Body of pancreas (tissue), 4 donors: ENCODE measurements around the gene PLA2G7. TPM values are rescaled to one million over a fixed set of nuclear protein-coding genes. Genes with fewer than 3 reads are reported as not detected.

Experiments used
- ATAC-seq: fragments of 150-250 bp; one replicate; pipeline ENCODE4 v1.9.1; 2016
- DNase-seq, 4 donors: peaks; one replicate each; pipeline ENCODE4 v3.0.0-alpha.2; 2019
- H3K27ac ChIP-seq, 4 donors: fragments of 200-600 bp; sonication (generic); 1 replicate in 3 of 4; 2 replicates in 1 of 4; pipeline versions ENCODE4 v1.5.1 to v1.6.1; 2016 to 2019; ENCODE audit warnings: mild to moderate bottlenecking in 1 of 4, mixed read lengths in 1 of 4, moderate library complexity in 1 of 4
- H3K27me3 ChIP-seq, 2 donors: fragments of 200-600 bp; sonication (generic); one replicate each; pipeline ENCODE4 v1.6.0; 2016; ENCODE audit warnings: mild to moderate bottlenecking in 1 of 2
- H3K36me3 ChIP-seq, 2 donors: fragments of 200-600 bp; sonication (generic); replicated peaks in 1 of 2; 2 replicates each; pipeline ENCODE4 v1.5.1; 2016; ENCODE audit warnings: low read depth in 2 of 2; ENCODE audit not compliant: insufficient read depth in 1 of 2
- H3K4me1 ChIP-seq: fragments of 200-600 bp; sonication (generic); one replicate; pipeline ENCODE4 v1.6.0; 2016
- H3K4me3 ChIP-seq, 2 donors: fragments of 200-600 bp; sonication (generic); 1 replicate in 1 of 2; 2 replicates in 1 of 2; pipeline ENCODE4 v1.5.1; 2016 to 2019
- H3K9me3 ChIP-seq, 3 donors: fragments of 200-600 bp; sonication (generic); 1 replicate in 2 of 3; 2 replicates in 1 of 3; pipeline ENCODE4 v1.5.1; 2016
- POLR2A ChIP-seq, 3 donors: fragments of 450-650 bp; IDR thresholded peaks; one replicate each; pipeline ENCODE4 v1.6.1; 2016; ENCODE audit warnings: antibody characterized with exemption in 3 of 3, mild to moderate bottlenecking in 2 of 3
- WGBS, 2 donors: methylation state at CpG; one replicate each; pipeline ENCODE4 v1.1.5; 2017; 5-methylcytosine and 5-hydroxymethylcytosine counted together
- intact Hi-C: fragments of 100-400 bp; cut with DNase I; formaldehyde crosslinking; loops from one replicate; pipeline ENCODE4 v1.15.1; 2023
- total RNA-seq, 2 donors: library from RNA; depleted of rRNA; stranded (reverse); fragments of >200 nt; gene quantifications; one replicate each; pipeline ENCODE4 v1.1.0, GENCODE V29; 2016
- TF ChIP-seq, protein P1 (sequence below), 7 experiments: fragments of 450-650 bp in 4 of 7; fragments of 200-600 bp in 3 of 7; sonication (generic) in 3 of 7; IDR thresholded peaks; one replicate each; pipeline ENCODE4 v1.5.1; 2016 to 2019; ENCODE audit warnings: antibody characterized with exemption in 7 of 7

The PLA2G7 gene
- total RNA-seq, 2 donors from 2014 or later, result 0.78 TPM; not detected in 1

DNA sequence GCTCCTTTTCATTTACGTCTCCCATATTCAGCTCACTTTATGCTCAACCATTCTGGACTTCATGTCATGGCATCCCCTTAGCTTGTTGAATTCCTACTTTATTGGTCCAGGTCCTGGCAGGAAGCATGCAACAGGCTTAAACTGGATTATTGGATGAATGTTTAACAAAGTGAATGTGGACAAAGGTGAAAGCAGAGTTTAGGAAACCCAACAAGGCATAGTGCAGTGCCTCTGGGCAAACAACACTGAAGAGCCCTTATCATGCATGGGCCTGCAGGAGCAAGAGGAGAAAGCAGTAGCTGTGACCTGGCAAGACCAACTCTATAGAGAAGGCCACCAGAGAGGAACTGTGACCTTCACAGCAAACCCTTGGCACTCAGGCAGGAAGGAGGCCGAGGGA, 6.3 kb upstream of the PLA2G7 start:
- H3K27me3 ChIP-seq, result no peaks in the 10 kb centered on the region
- DNase-seq (no peak), ATAC-seq (no peak)
- H3K4me3 ChIP-seq, result no peak overlapping the region
- no peaks in the 10 kb centered on the region for H3K9me3 ChIP-seq
- intact Hi-C loops, result no loop called here
- no peaks in the 10 kb centered on the region for H3K36me3 ChIP-seq
- no peak for TF ChIP-seq POLR2A (IDR thresholded peaks at IDR 0.05)
- TF ChIP-seq, protein P1, sequence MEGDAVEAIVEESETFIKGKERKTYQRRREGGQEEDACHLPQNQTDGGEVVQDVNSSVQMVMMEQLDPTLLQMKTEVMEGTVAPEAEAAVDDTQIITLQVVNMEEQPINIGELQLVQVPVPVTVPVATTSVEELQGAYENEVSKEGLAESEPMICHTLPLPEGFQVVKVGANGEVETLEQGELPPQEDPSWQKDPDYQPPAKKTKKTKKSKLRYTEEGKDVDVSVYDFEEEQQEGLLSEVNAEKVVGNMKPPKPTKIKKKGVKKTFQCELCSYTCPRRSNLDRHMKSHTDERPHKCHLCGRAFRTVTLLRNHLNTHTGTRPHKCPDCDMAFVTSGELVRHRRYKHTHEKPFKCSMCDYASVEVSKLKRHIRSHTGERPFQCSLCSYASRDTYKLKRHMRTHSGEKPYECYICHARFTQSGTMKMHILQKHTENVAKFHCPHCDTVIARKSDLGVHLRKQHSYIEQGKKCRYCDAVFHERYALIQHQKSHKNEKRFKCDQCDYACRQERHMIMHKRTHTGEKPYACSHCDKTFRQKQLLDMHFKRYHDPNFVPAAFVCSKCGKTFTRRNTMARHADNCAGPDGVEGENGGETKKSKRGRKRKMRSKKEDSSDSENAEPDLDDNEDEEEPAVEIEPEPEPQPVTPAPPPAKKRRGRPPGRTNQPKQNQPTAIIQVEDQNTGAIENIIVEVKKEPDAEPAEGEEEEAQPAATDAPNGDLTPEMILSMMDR (IDR thresholded peaks at IDR 0.05), result no peak
- H3K27ac ChIP-seq, result no peak overlapping the region
- no peaks in the 10 kb centered on the region for H3K4me1 ChIP-seq
- 84 to 100% methylated on average over 2 of the region's 2 CpGs for WGBS, 2 donors

GRCh38 chr6:46736906-46737305, 1.7 kb upstream of the PLA2G7 start:
- Histone ChIP-seq H3K4me3 (no peak overlapping the region), H3K27me3 (peaks cover 0 to 7% of the 10 kb centered on the region in 2 donors), H3K9me3 (no peaks in the 10 kb centered on the region), H3K4me1 (peaks cover 15% of the 10 kb centered on the region), H3K27ac (no peak overlapping the region), H3K36me3 (no peaks in the 10 kb centered on the region)
- ATAC-seq, result no peak
- intact Hi-C loops, result no loop called here
- no peak for DNase-seq
- TF ChIP-seq POLR2A (IDR thresholded peaks at IDR 0.05), result no peak
- TF ChIP-seq, protein P1 (IDR thresholded peaks at IDR 0.05), result no peak

DNA sequence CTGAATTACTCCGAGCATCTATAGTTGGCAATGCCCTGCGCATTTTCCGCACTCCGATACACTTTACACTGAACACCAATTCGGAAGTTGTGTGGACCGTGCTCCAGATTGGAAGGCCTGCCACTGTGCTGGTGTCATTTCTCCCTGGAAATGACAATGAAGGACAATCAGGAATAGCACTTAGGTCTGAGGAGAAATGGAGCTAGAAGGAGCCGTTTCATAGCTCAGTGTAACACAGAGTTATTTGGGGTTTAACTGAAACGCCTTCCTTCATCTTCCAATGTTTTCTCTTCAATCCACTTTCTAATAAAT, 501 bp upstream of the PLA2G7 start:
- intact Hi-C loops, result no loop called here
- Histone ChIP-seq H3K27ac (no peak overlapping the region), H3K27me3 (peaks cover 0 to 7% of the 10 kb centered on the region in 2 donors), H3K9me3 (no peaks in the 10 kb centered on the region), H3K4me1 (peaks cover 15% of the 10 kb centered on the region), H3K36me3 (no peaks in the 10 kb centered on the region), H3K4me3 (no peak overlapping the region)
- WGBS, 2 donors, result 17 to 21% methylated on average over 8 of the region's 8 CpGs
- TF ChIP-seq, protein P1 (IDR thresholded peaks at IDR 0.05), result no peak
- ATAC-seq (no peak), DNase-seq (no peak)

GRCh38 chr6:46733341-46733801, 1.8 kb downstream of the PLA2G7 start:
- intact Hi-C loops, result no loop called here
- Histone ChIP-seq H3K9me3 (no peaks in the 10 kb centered on the region), H3K4me1 (peaks cover 15% of the 10 kb centered on the region), H3K27me3 (peaks cover 0 to 7% of the 10 kb centered on the region in 2 donors), H3K27ac (no peak overlapping the region), H3K36me3 (no peaks in the 10 kb centered on the region), H3K4me3 (no peak overlapping the region)
- no peak for DNase-seq
- no peak for ATAC-seq
- 97 to 100% methylated on average over 2 of the region's 2 CpGs for WGBS, 2 donors
- no peak for TF ChIP-seq POLR2A (IDR thresholded peaks at IDR 0.05)
- TF ChIP-seq, protein P1 (IDR thresholded peaks at IDR 0.05), result no peak

GRCh38 chr6:46730921-46731461, 4.2 kb downstream of the PLA2G7 start:
- H3K4me3 ChIP-seq, result no peak overlapping the region
- peaks cover 15% of the 10 kb centered on the region for H3K4me1 ChIP-seq
- no peaks in the 10 kb centered on the region for H3K9me3 ChIP-seq
- H3K27me3 ChIP-seq, result peaks cover 0 to 7% of the 10 kb centered on the region in 2 donors
- WGBS, 2 donors, result 52 to 73% methylated on average over 4 of the region's 4 CpGs
- H3K36me3 ChIP-seq, result no peaks in the 10 kb centered on the region
- H3K27ac ChIP-seq, result peak overlapping the region in 1 of 4 donors; percentile 36
- DNase-seq, result peak in 1 of 4 donors; percentile 17
- TF ChIP-seq, protein P1 (IDR thresholded peaks at IDR 0.05), result no peak
- TF ChIP-seq POLR2A (IDR thresholded peaks at IDR 0.05), result no peak
- intact Hi-C loops, result no loop called here
- ATAC-seq, result no peak
